Measurements from ENCODE around the gene HYOU1.

- peak; percentile 46 for TF ChIP-seq CTCF (IDR thresholded peaks at IDR 0.05)
- TF ChIP-seq ZFX (IDR thresholded peaks at IDR 0.05; ENCODE audit: borderline replicate concordance) = no peak
Observed at GRCh38 chr11:119015054-119015611, 41.9 kb downstream of the HYOU1 start.

All from 22Rv1 (cell line).